ENCODE data around the gene IFT80. TPM values are rescaled to one million over a fixed set of nuclear protein-coding genes. Genes with fewer than 3 reads are reported as not detected.
A peak's percentile ranks its signal among the peaks of the same experiment; 100 is the strongest.

The IFT80 gene
- total RNA-seq, 1 donor from 2014 or later: 35.2 TPM

DNA sequence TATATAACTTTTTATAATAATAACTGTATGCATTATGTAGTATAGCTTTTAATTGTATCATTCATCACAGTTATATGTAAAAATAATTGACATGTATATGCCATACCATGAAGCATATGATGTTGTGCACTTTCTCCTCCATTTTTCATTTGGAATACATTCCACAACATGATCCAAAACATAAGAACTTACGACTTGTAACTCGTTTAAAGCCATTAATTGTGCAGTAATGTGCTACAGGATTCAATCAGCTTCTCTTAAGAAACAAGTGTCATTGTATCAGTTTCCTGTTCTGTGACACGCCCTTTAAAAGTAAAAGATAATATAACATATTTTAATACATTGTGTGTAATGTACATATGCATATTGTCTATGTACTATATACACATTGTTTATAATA, 171.6 kb downstream of the IFT80 start:
- H3K36me3 Mint-ChIP-seq: no peaks in the 10 kb centered on the region
- no peaks in the 10 kb centered on the region for H3K9me3 Mint-ChIP-seq
- DNase-seq (ENCODE audit: low spot score in 2 of 2, unreplicated experiment in 2 of 2): no peak
- peaks cover 78% of the 10 kb centered on the region for H3K27me3 Mint-ChIP-seq (ENCODE audit: low read depth)
- TF ChIP-seq, protein P1, sequence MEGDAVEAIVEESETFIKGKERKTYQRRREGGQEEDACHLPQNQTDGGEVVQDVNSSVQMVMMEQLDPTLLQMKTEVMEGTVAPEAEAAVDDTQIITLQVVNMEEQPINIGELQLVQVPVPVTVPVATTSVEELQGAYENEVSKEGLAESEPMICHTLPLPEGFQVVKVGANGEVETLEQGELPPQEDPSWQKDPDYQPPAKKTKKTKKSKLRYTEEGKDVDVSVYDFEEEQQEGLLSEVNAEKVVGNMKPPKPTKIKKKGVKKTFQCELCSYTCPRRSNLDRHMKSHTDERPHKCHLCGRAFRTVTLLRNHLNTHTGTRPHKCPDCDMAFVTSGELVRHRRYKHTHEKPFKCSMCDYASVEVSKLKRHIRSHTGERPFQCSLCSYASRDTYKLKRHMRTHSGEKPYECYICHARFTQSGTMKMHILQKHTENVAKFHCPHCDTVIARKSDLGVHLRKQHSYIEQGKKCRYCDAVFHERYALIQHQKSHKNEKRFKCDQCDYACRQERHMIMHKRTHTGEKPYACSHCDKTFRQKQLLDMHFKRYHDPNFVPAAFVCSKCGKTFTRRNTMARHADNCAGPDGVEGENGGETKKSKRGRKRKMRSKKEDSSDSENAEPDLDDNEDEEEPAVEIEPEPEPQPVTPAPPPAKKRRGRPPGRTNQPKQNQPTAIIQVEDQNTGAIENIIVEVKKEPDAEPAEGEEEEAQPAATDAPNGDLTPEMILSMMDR (IDR thresholded peaks at IDR 0.05; ENCODE audit: unreplicated experiment): no peak
- no peak overlapping the region for H3K27ac Mint-ChIP-seq
- H3K4me3 Mint-ChIP-seq: no peak overlapping the region
- H3K4me1 Mint-ChIP-seq: peaks cover 12% of the 10 kb centered on the region

- peak overlapping the region; percentile 25 for H3K27ac Mint-ChIP-seq
- TF ChIP-seq, protein P1 (IDR thresholded peaks at IDR 0.05; ENCODE audit: unreplicated experiment): no peak
- H3K4me1 Mint-ChIP-seq: peaks cover 12% of the 10 kb centered on the region
- no peaks in the 10 kb centered on the region for H3K36me3 Mint-ChIP-seq
- no peaks in the 10 kb centered on the region for H3K9me3 Mint-ChIP-seq
- peaks cover 78% of the 10 kb centered on the region for H3K27me3 Mint-ChIP-seq (ENCODE audit: low read depth)
- DNase-seq (ENCODE audit: low spot score in 2 of 2, unreplicated experiment in 2 of 2): peak in 1 of 2 experiments; percentile 43
- peak overlapping the region; percentile 67 for H3K4me3 Mint-ChIP-seq
Measured at GRCh38 chr3:160226026-160226907, 172.8 kb downstream of the IFT80 start.

DNA sequence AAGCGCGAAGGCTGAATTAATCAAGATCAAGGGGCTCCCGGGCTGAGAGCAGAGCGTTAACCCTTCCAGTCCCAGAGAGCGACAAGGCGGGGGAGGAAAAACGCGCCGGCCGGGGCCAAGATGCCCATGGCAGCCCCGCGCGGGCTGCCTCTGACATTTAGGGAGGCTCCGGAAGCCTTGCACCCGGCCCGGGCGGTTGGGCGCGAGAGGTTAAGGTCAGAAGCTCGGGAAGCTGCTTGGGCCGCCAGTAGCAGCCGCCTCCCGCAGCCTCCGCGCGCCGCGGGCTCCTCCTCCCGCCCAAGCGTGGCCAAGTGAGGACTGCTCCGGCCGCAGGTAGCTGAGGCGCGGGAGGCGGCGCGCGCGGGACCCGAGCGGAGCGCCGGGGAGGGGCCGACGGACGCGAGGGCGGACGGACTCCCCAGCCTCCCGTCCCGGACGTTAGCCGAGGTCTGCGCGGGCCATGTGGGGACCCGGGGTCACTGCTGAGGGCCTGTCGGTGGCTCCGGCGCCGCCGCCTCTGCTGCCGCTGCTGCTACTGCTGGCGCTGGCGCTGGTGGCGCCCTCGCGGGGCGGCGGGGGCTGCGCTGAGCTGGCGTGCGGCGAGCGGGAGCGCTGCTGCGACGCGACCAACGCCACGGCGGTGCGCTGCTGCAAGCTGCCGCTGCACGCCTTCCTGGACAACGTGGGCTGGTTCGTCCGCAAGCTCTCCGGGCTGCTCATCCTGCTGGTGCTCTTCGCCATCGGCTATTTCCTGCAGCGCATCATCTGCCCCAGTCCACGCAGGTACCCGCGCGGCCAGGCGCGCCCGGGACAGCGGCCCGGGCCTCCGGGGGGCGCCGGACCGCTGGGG, 173.6 kb downstream of the IFT80 start, which contains the start of gene C3orf80:
Gene C3orf80, plus strand, starts transcription at position 247 of the 850 bp plus-strand sequence. Its CDS starts 214 bp downstream, at position 461.
- H3K9me3 Mint-ChIP-seq: no peaks in the 10 kb centered on the region
- peaks cover 12% of the 10 kb centered on the region for H3K4me1 Mint-ChIP-seq

DNA sequence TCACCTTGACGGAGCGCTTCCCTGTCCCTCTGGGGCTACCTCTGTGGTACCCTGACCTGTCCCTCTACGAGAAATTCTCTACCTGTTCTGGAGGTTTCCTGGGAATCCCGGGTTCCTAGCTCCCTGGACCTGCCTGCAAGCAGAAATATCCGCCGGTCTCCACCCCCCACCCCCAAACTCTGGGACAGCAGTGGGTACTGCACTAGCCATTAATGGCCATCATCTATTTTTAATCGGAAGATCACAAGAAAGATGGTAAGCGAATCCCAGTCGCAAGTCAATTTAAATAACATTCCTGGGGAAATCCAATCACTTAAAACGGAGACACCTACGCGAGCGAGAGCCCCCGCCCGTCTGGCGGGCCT, 174.2 kb downstream of the IFT80 start:
- H3K27me3 Mint-ChIP-seq (ENCODE audit: low read depth): peaks cover 80% of the 10 kb centered on the region

More for the DNA sequence above, 173.6 kb downstream of the IFT80 start, which contains the start of gene C3orf80:
- Mint-ChIP-seq H3K36me3 (no peaks in the 10 kb centered on the region), H3K27me3 (ENCODE audit: low read depth) (peaks cover 80% of the 10 kb centered on the region), H3K27ac (no peak within 1 kb of the TSS), H3K4me3 (peak within 1 kb of the TSS; percentile 74)
- TF ChIP-seq, protein P1 (IDR thresholded peaks at IDR 0.05; ENCODE audit: unreplicated experiment): no peak
- peak; percentile 32 to 66 for DNase-seq (ENCODE audit: low spot score in 2 of 2, unreplicated experiment in 2 of 2)

GRCh38 chr3:160224256-160224655, 174.8 kb downstream of the IFT80 start:
- H3K27ac Mint-ChIP-seq: no peak overlapping the region
- peaks cover 80% of the 10 kb centered on the region for H3K27me3 Mint-ChIP-seq (ENCODE audit: low read depth)
- H3K4me1 Mint-ChIP-seq: peaks cover 12% of the 10 kb centered on the region
- peak overlapping the region; percentile 74 for H3K4me3 Mint-ChIP-seq
- no peaks in the 10 kb centered on the region for H3K36me3 Mint-ChIP-seq
- DNase-seq (ENCODE audit: low spot score in 2 of 2, unreplicated experiment in 2 of 2): no peak
- TF ChIP-seq, protein P1 (IDR thresholded peaks at IDR 0.05; ENCODE audit: unreplicated experiment): no peak
- no peaks in the 10 kb centered on the region for H3K9me3 Mint-ChIP-seq

More for the DNA sequence above, 174.2 kb downstream of the IFT80 start:
- no peaks in the 10 kb centered on the region for H3K36me3 Mint-ChIP-seq
- H3K4me1 Mint-ChIP-seq: peaks cover 12% of the 10 kb centered on the region
- H3K9me3 Mint-ChIP-seq: no peaks in the 10 kb centered on the region
- TF ChIP-seq, protein P1 (IDR thresholded peaks at IDR 0.05; ENCODE audit: unreplicated experiment): no peak
- no peak for DNase-seq (ENCODE audit: low spot score in 2 of 2, unreplicated experiment in 2 of 2)
- H3K4me3 Mint-ChIP-seq: peak overlapping the region; percentile 74
- H3K27ac Mint-ChIP-seq: no peak overlapping the region
